HepG2 (cell line): ENCODE data around the gene NOXRED1. TPM values are rescaled to one million over a fixed set of nuclear protein-coding genes. Genes with fewer than 3 reads are reported as not detected.

ENCODE experiments used
- ATAC-seq: fragments of 200-7000 bp; cut with Tn5 transposase; 3 replicates; pipeline ENCODE4 v1.9.1; 2020; ENCODE audit warnings: mild to moderate bottlenecking, moderate library complexity
- BruUV-seq: library from RNA; stranded (reverse); fragments of 400-500 nt; replicated peaks from 2 replicates; lab custom pipeline; 2021; lab: Mats Ljungman, UMichigan
- CTCF ChIA-PET: fragments of 300-600 bp; formaldehyde crosslinking; extraction: SDS; loops from one replicate; lab custom pipeline; 2021; ENCODE audit warnings: low total read pairs, inconsistent platforms, low intra/inter-chr PET ratio; lab: Yijun Ruan, JAX
- POLR2A ChIA-PET: fragments of 350-600 bp; sonication (Branson Sonifier 250); formaldehyde crosslinking; loops from one replicate; lab custom pipeline; 2020; ENCODE audit warnings: antibody characterized with exemption, inconsistent platforms; lab: Yijun Ruan, JAX
- DNase-seq: peaks from one replicate; pipeline ENCODE4 v3.0.0-alpha.2; 2015; ENCODE audit warnings: low spot score
- FAIRE-seq: peaks from 3 replicates; lab custom pipeline; 2011; peaks lifted over from hg19 to GRCh38; lab: Jason Lieb, UNC
- H2AFZ ChIP-seq: one replicate; pipeline ENCODE4 v1.6.1; 2011; ENCODE audit warnings: low read length, inconsistent platforms
- H3K27ac ChIP-seq: fragments of 300-600 bp; 3 replicates; pipeline ENCODE4 v1.8.0; 2011; ENCODE audit warnings: mixed run types, mild to moderate bottlenecking, mixed read lengths, low read length, inconsistent platforms; ENCODE audit not compliant: insufficient read depth; ENCODE audit errors: extremely low read length
- H3K27me3 ChIP-seq, 2 experiments: fragments of 200-600 bp in 1 of 2; 2 replicates in 1 of 2; 3 replicates in 1 of 2; pipeline versions ENCODE4 v1.6.0 to v1.8.0; 2011; ENCODE audit warnings: low read length in 2 of 2, mild to moderate bottlenecking in 2 of 2, moderate library complexity in 2 of 2, inconsistent platforms in 1 of 2; ENCODE audit not compliant: insufficient read depth in 2 of 2, control insufficient read depth in 1 of 2
- H3K36me3 ChIP-seq, 2 experiments: fragments of 200-600 bp in 1 of 2; replicated peaks in 1 of 2; 2 replicates in 1 of 2; 3 replicates in 1 of 2; pipeline versions ENCODE4 v1.5.1 to v1.8.0; 2011; ENCODE audit warnings: low read length in 2 of 2, inconsistent platforms in 1 of 2; ENCODE audit not compliant: insufficient read depth in 2 of 2, control insufficient read depth in 1 of 2
- H3K4me1 ChIP-seq: 2 replicates; pipeline ENCODE4 v1.5.1; 2012; ENCODE audit warnings: low read length, inconsistent platforms; ENCODE audit not compliant: insufficient read depth
- H3K4me2 ChIP-seq: 2 replicates; pipeline ENCODE4 v1.6.0; 2011; ENCODE audit warnings: low read depth, low read length, inconsistent platforms
- H3K4me3 ChIP-seq, 3 experiments: fragments of 200-600 bp in 1 of 3; sonication (generic), shearing (Covaris generic) in 1 of 3; replicated peaks in 1 of 3; 2 replicates each; pipeline ENCODE4 v1.5.1; 2011 to 2016; ENCODE audit warnings: low read length in 3 of 3, inconsistent platforms in 2 of 3, low read depth in 2 of 3, mild to moderate bottlenecking in 2 of 3, control low read depth in 1 of 3, mixed read lengths in 1 of 3; ENCODE audit not compliant: insufficient read depth in 1 of 3
- H3K79me2 ChIP-seq: one replicate; pipeline ENCODE4 v1.6.1; 2011; ENCODE audit warnings: low read length, inconsistent platforms; ENCODE audit not compliant: insufficient read depth
- H3K9ac ChIP-seq: 2 replicates; pipeline ENCODE4 v1.6.0; 2011; ENCODE audit warnings: mild to moderate bottlenecking, low read depth, low read length, inconsistent platforms; ENCODE audit not compliant: insufficient read depth
- H3K9me3 ChIP-seq: 2 replicates; pipeline ENCODE4 v1.5.1; 2012; ENCODE audit warnings: mild to moderate bottlenecking, low read length
- H4K20me1 ChIP-seq: 2 replicates; pipeline ENCODE4 v1.6.0; 2011; ENCODE audit warnings: inconsistent platforms, mild to moderate bottlenecking, low read length, moderate library complexity; ENCODE audit not compliant: insufficient read depth
- ARID4A ChIP-seq: sonication (generic); formaldehyde crosslinking; IDR thresholded peaks from 2 replicates; pipeline ENCODE4 v1.5.0; 2020; ENCODE audit warnings: mild to moderate bottlenecking, missing genetic modification reagents, borderline replicate concordance
- DR1 ChIP-seq: sonication (generic); formaldehyde crosslinking; IDR thresholded peaks from 2 replicates; pipeline ENCODE4 v1.8.0; 2021; ENCODE audit warnings: mild to moderate bottlenecking, missing genetic modification reagents, inconsistent platforms
- ERF ChIP-seq: IDR thresholded peaks from 2 replicates; pipeline ENCODE4 v1.6.1; 2018; ENCODE audit warnings: missing biosample characterization, missing genetic modification reagents
- HES4 ChIP-seq: sonication (generic); formaldehyde crosslinking; IDR thresholded peaks from 2 replicates; pipeline ENCODE4 v1.9.0; 2021; ENCODE audit warnings: mild to moderate bottlenecking, missing genetic modification reagents, borderline replicate concordance
- HHEX ChIP-seq: IDR thresholded peaks from 2 replicates; pipeline ENCODE4 v1.6.1; 2016; ENCODE audit warnings: control low read depth
- HMGA1 ChIP-seq: sonication (generic); formaldehyde crosslinking; conservative IDR thresholded peaks from 2 replicates; pipeline ENCODE4 v1.4.0; 2020; ENCODE audit warnings: missing genetic modification reagents
- KLF12 ChIP-seq: sonication (generic); formaldehyde crosslinking; IDR thresholded peaks from 2 replicates; pipeline ENCODE4 v1.4.0; 2020; ENCODE audit warnings: missing genetic modification reagents, borderline replicate concordance
- KLF15 ChIP-seq: sonication (generic); formaldehyde crosslinking; IDR thresholded peaks from 2 replicates; pipeline ENCODE4 v1.8.1; 2023; ENCODE audit warnings: borderline replicate concordance, mild to moderate bottlenecking, inconsistent platforms, missing genetic modification reagents, mixed read lengths
- MEIS2 ChIP-seq: sonication (generic); formaldehyde crosslinking; IDR thresholded peaks from 2 replicates; pipeline ENCODE4 v1.9.0; 2021; ENCODE audit warnings: mild to moderate bottlenecking, missing genetic modification reagents
- NR3C1 ChIP-seq: sonication (generic); formaldehyde crosslinking; IDR thresholded peaks from 2 replicates; pipeline ENCODE4 v1.4.0; 2020; ENCODE audit warnings: missing genetic modification reagents
- RFX1 ChIP-seq: fragments of 450-650 bp; IDR thresholded peaks from 2 replicates; pipeline ENCODE4 v1.6.1; 2017
- SMAD1 ChIP-seq: sonication (generic); formaldehyde crosslinking; IDR thresholded peaks from 2 replicates; pipeline ENCODE4 v1.4.0; 2020; ENCODE audit warnings: missing genetic modification reagents, low read depth, mild to moderate bottlenecking, borderline replicate concordance
- SMARCE1 ChIP-seq: fragments of 450-650 bp; IDR thresholded peaks from 2 replicates; pipeline ENCODE4 v1.6.1; 2017; ENCODE audit warnings: borderline replicate concordance
- SPEN ChIP-seq: sonication (generic); formaldehyde crosslinking; IDR thresholded peaks from 2 replicates; pipeline ENCODE4 v1.5.1; 2020; ENCODE audit warnings: low read depth, mild to moderate bottlenecking, missing genetic modification reagents
- ZNF503 ChIP-seq: sonication (generic); formaldehyde crosslinking; IDR thresholded peaks from 2 replicates; pipeline ENCODE4 v1.4.0; 2020; ENCODE audit warnings: missing genetic modification reagents
- WGBS: methylation state at CpG from one replicate; pipeline ENCODE4 v1.1.6; 2017; ENCODE audit warnings: low lambda C conversion rate; 5-methylcytosine and 5-hydroxymethylcytosine counted together
- in situ Hi-C: cut with HindIII; loops from 2 replicates; pipeline ENCODE4 v1.10.0; 2017; ENCODE audit warnings: low pct_unique_long_range_greater_than_20kb; ENCODE audit not compliant: extremely low pct_ligation_motif_present
- intact Hi-C: fragments of 100-400 bp; cut with micrococcal nuclease; formaldehyde crosslinking; loops from one replicate; pipeline ENCODE4 v1.10.0; 2022; ENCODE audit not compliant: unreplicated experiment
- polyA plus RNA-seq, 8 experiments: library from polyadenylated mRNA; depleted of rRNA in 3 of 8; stranded (reverse) in 7 of 8; unstranded in 1 of 8; fragments of >200 nt; fragmentation: Illumina TruSeq in 4 of 8; extraction: Trizol in 4 of 8; gene quantifications; 2 replicates each; pipeline versions ENCODE4 v1.2.1 to v1.2.3, GENCODE V29; 2011 to 2016; ENCODE audit warnings: low read depth in 4 of 8, missing spikeins in 1 of 8, mixed read lengths in 1 of 8; ENCODE audit not compliant: insufficient read depth in 1 of 8
- total RNA-seq, 5 experiments: library from RNA; depleted of rRNA; stranded (reverse); fragments of >200 nt; fragmentation: Illumina TruSeq; extraction: Trizol; gene quantifications; 2 replicates each; pipeline ENCODE4 v1.2.3, GENCODE V29; 2016; ENCODE audit warnings: low read depth in 1 of 5
- TF ChIP-seq, protein P1 (sequence below): IDR thresholded peaks from 2 replicates; pipeline ENCODE4 v1.6.1; 2018; ENCODE audit warnings: missing genetic modification reagents, mild to moderate bottlenecking, missing compliant biosample characterization

The NOXRED1 gene
- total and polyA plus RNA-seq, 2 of the 13 experiments (the other 11 are each of a cell fraction or from before 2014, with no cell fraction given): 0.24 to 0.41 TPM

DNA sequence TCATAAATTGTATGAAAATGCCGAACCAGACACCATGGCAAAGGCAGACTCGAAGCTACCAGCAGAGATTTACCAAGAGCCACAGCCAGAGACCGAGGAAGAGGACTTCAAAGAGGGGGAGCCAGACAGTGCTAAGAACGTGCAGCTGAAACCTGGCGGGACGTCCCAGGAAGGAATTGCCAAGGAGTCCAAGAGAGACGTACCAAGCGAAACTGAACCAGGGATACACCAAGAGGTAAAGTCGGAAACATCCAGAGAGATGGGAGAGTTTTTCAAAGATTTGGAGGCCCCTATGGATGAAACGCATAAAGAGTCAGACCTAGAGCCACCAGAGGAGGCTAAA is 45.9 kb downstream of the NOXRED1 start (continued):
- 0 out of 2 replicates have a peak, but pooled peaks have one; percentile 18 for TF ChIP-seq ARID4A
- TF ChIP-seq KLF15: no peak
- no peak for TF ChIP-seq HMGA1
- TF ChIP-seq NR3C1: no peak
- no peak for TF ChIP-seq MEIS2 (CRISPR knock-in tag)
- TF ChIP-seq, all 625 proteins: peak for 2

DNA sequence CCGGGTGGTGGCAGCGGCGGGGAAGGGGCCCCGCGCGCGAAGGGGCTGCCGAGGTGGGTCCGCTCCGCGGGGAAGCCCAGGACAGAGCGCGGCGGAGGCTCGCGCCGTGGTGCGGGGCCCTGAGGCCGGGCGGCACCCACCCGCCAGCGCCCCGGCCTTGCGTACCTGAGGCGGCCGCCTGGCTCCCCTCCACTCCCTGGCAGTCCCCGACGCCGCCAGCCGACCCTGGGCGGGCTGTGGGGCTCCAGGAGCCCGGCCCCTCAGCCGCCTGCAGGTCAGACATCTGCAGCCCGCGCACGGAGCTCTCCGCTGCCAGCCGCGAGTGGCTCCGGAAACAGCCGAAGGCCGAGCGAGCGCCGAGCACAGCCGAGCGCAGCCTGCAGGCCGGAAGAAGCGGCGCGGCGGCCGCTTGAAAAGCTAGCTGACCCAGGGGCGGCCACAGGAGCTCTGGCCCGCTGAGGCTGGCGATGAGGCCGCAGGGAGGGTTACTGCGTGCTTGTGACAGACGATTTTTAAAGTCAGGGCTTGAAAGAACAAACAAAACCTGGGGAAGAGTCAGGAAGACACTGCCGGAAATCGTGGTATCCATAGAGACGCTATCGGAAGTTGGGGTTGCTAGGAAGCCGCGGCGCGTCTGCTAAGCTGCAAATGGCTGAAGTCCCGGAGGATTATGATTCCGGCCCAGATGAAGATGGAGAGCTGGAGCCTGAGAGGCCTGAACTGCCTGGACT is 46.4 kb downstream of the NOXRED1 start, which contains the start of the genes SAMD15 and TMED8:
Gene SAMD15, plus strand, starts transcription at position 609 of the 731 bp plus-strand sequence. Its CDS starts 40 bp downstream, at position 649.
Gene TMED8, minus strand, starts transcription at position 324 of the 731 bp plus-strand sequence. Its CDS starts 41 bp downstream, at position 283.
- intact Hi-C loops: loop anchor here (1.0 to 5.0 kb wide), 3 partner anchors 40 to 80 kb away; partner anchors contain the start of genes GSTZ1, POMT2 and VIPAS39
- H4K20me1 ChIP-seq: no peaks in the 10 kb centered on the region
- TF ChIP-seq KLF12 (CRISPR knock-in tag) (peak; percentile 52; the same call in 1 of the 2 replicates), HHEX (CRISPR knock-in tag) (no peak), HES4 (CRISPR knock-in tag) (0 out of 2 replicates have a peak, but pooled peaks have one; percentile 63), DR1 (CRISPR knock-in tag) (peak; percentile 34; the same call in 1 of the 2 replicates), ZNF503 (CRISPR knock-in tag) (peak; percentile 67), ERF (peak; percentile 46; the same call in 1 of the 2 replicates), RFX1 (peak; percentile 85), SMAD1 (CRISPR knock-in tag) (no peak), SPEN (peak; percentile 25; the same call in 1 of the 2 replicates), SMARCE1 (no peak)
- TF ChIP-seq, protein P1, sequence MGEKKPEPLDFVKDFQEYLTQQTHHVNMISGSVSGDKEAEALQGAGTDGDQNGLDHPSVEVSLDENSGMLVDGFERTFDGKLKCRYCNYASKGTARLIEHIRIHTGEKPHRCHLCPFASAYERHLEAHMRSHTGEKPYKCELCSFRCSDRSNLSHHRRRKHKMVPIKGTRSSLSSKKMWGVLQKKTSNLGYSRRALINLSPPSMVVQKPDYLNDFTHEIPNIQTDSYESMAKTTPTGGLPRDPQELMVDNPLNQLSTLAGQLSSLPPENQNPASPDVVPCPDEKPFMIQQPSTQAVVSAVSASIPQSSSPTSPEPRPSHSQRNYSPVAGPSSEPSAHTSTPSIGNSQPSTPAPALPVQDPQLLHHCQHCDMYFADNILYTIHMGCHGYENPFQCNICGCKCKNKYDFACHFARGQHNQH: no peak

More for the DNA sequence above, 46.4 kb downstream of the NOXRED1 start, which contains the start of the genes SAMD15 and TMED8:
- BruUV-seq: no TSS peak
- CTCF ChIA-PET: no interaction called here
- peak within 1 kb of the TSS; percentile 94 for H3K4me2 ChIP-seq
- ATAC-seq (peak; percentile 99), DNase-seq (peak; percentile 69), FAIRE-seq (peak; percentile 87)
- POLR2A ChIA-PET: interaction anchor here (1.0 to 1.9 kb wide), 8 partner anchors 11 to 82 kb away, joined by 4 to 21 read pairs (median 5); partner anchors contain the start of genes GSTZ1 and POMT2
- no peaks in the 10 kb centered on the region for H3K27me3 ChIP-seq
- WGBS: under 1% methylated on average over 27 of the region's 69 CpGs
- in situ Hi-C loops: no loop called here
- H3K9ac ChIP-seq: peak within 1 kb of the TSS; percentile 88
- peaks cover 11% of the 10 kb centered on the region for H3K79me2 ChIP-seq
- peaks cover 53% of the 10 kb centered on the region for H3K4me1 ChIP-seq
- H3K36me3 ChIP-seq: no peaks in the 10 kb centered on the region
- peak within 1 kb of the TSS; percentile 83 for H2AFZ ChIP-seq
- H3K4me3 ChIP-seq: peak within 1 kb of the TSS; percentile 97 to 99 (median 99)
- H3K9me3 ChIP-seq: no peaks in the 10 kb centered on the region
- H3K27ac ChIP-seq: peak within 1 kb of the TSS; percentile 82
